Measurements from ENCODE around the gene GYS1. TPM values are rescaled to one million over a fixed set of nuclear protein-coding genes. Genes with fewer than 3 reads are reported as not detected.

The GYS1 gene
- total RNA-seq, 1 experiment from 2014 or later: 20.2 TPM

GRCh38 chr19:48988860-48989259 is 4.2 kb downstream of the GYS1 start:
- H3K4me3 ChIP-seq (ENCODE audit: low read depth in 2 of 2, low read length in 2 of 2): no peak overlapping the region
- no peak for DNase-seq (ENCODE audit: low read depth, low spot score)
- ATAC-seq: no peak
- in situ Hi-C loops (cut with HindIII; ENCODE audit: low pct_unique_long_range_greater_than_20kb, low sequenced_read_pairs): no loop called here
- peaks cover 4% of the 10 kb centered on the region; the same call in 1 of the 2 replicates for H3K36me3 ChIP-seq (ENCODE audit: control insufficient read depth, insufficient read depth, low read length)
- H3K27me3 ChIP-seq (ENCODE audit: control insufficient read depth, insufficient read depth, low read length): no peaks in the 10 kb centered on the region
- no peak for TF ChIP-seq TCF7L2 (IDR thresholded peaks at IDR 0.05; ENCODE audit: low read depth, low read length)
- no peak for TF ChIP-seq SIN3A (IDR thresholded peaks at IDR 0.05; ENCODE audit: borderline replicate concordance, insufficient read depth, low read depth, low read length)
- TF ChIP-seq POLR2AphosphoS5 (IDR thresholded peaks at IDR 0.05; ENCODE audit: low read depth, low read length): no peak
- no peak for TF ChIP-seq REST (IDR thresholded peaks at IDR 0.05; ENCODE audit: insufficient read depth in 1 of 2, low read depth in 2 of 2, low read length in 1 of 2)
- no peak for TF ChIP-seq CTCF (IDR thresholded peaks at IDR 0.05)
- ChIA-PET POLR2A (no interaction called here), CTCF (no interaction called here)
- intact Hi-C loops (cut with micrococcal nuclease; ENCODE audit: unreplicated experiment): no loop called here
- H3K4me1 ChIP-seq (ENCODE audit: control insufficient read depth, insufficient read depth, low read length): no peaks in the 10 kb centered on the region
- H3K9me3 ChIP-seq (ENCODE audit: control insufficient read depth, insufficient read depth, low read depth, low read length): no peaks in the 10 kb centered on the region
- H3K27ac ChIP-seq (ENCODE audit: low read length): no peak overlapping the region
- BruUV-seq (replicated peaks): no TSS peak

GRCh38 chr19:48988286-48988685 is 4.8 kb downstream of the GYS1 start:
- in situ Hi-C loops (cut with HindIII; ENCODE audit: low pct_unique_long_range_greater_than_20kb, low sequenced_read_pairs) (no loop called here), intact Hi-C loops (cut with micrococcal nuclease; ENCODE audit: unreplicated experiment) (no loop called here)
- CTCF ChIA-PET: no interaction called here
- ATAC-seq: no peak
- no peaks in the 10 kb centered on the region for H3K9me3 ChIP-seq (ENCODE audit: control insufficient read depth, insufficient read depth, low read depth, low read length)
- peaks cover 4% of the 10 kb centered on the region; the same call in 1 of the 2 replicates for H3K36me3 ChIP-seq (ENCODE audit: control insufficient read depth, insufficient read depth, low read length)
- POLR2A ChIA-PET: no interaction called here
- H3K27ac ChIP-seq (ENCODE audit: low read length): no peak overlapping the region
- BruUV-seq (replicated peaks): TSS peak; percentile 40
- no peak for TF ChIP-seq CTCF (IDR thresholded peaks at IDR 0.05)
- TF ChIP-seq SIN3A (IDR thresholded peaks at IDR 0.05; ENCODE audit: borderline replicate concordance, insufficient read depth, low read depth, low read length): no peak
- no peak for TF ChIP-seq POLR2AphosphoS5 (IDR thresholded peaks at IDR 0.05; ENCODE audit: low read depth, low read length)
- TF ChIP-seq REST (IDR thresholded peaks at IDR 0.05; ENCODE audit: insufficient read depth in 1 of 2, low read depth in 2 of 2, low read length in 1 of 2): no peak
- no peak for TF ChIP-seq TCF7L2 (IDR thresholded peaks at IDR 0.05; ENCODE audit: low read depth, low read length)
- no peak overlapping the region for H3K4me3 ChIP-seq (ENCODE audit: low read depth in 2 of 2, low read length in 2 of 2)
- DNase-seq (ENCODE audit: low read depth, low spot score): no peak
- H3K27me3 ChIP-seq (ENCODE audit: control insufficient read depth, insufficient read depth, low read length): no peaks in the 10 kb centered on the region
- no peaks in the 10 kb centered on the region for H3K4me1 ChIP-seq (ENCODE audit: control insufficient read depth, insufficient read depth, low read length)

Measured in Panc1 (cell line).